ENCODE data around the gene PPP1R15A.
"Not testable (repeated sequence)": the region's sequence is repeated elsewhere in the genome, so short reads cannot be mapped to it uniquely, and the experiment has no call there.

PPP1R15A gene

DNA sequence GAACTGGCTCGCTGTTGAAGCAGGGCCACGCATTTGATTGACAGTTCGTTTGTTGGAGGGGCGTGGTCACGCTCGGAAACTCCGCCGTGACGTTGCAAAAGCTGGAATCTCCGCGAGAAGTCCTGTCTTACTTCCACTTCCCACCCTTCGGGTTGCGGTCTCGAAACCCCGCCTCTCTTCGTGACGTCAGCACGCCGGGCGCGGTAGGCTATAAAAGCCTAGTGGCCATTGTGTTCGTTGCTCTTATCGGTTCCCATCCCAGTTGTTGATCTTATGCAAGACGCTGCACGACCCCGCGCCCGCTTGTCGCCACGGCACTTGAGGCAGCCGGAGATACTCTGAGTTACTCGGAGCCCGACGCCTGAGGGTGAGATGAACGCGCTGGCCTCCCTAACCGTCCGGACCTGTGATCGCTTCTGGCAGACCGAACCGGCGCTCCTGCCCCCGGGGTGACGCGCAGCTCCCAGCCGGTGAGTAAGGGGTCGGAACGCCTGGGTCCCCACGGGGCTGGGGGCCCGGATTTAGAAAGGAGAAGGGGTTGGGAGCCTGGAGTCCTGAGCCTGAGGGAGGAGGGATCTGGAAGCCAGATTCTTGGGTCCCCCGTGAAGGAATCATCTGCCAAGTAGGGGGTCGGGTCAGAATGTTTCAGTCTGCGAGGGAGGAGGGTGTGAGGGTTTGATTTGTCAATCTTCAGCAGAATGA, at the start of gene PPP1R15A:
Gene PPP1R15A, plus strand, starts transcription at position 240 of the 702 bp plus-strand sequence. CDS start 813 bp downstream, outside the sequence.
- DNase-seq (ENCODE audit: low spot score), result peak; percentile 97

DNA sequence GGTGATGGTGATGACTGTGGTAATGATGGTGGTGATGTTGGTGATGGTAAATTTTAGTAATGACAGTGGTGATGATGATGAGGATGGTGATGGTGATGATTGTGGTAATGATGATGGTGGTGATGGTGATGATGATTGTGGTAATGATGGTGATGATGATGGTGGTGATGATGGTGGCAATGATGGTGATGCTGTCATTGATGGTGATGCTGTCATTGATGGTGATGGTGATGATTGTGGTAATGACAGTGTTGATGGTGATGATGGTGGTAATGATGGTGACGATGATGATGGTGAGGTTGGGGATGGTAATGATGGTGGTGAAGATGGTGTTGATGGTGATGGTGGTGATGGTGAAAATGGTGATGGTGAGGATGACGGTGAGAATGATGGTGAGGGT, 49.7 kb upstream of the PPP1R15A start:
- no peak for DNase-seq (ENCODE audit: low spot score)

DNA sequence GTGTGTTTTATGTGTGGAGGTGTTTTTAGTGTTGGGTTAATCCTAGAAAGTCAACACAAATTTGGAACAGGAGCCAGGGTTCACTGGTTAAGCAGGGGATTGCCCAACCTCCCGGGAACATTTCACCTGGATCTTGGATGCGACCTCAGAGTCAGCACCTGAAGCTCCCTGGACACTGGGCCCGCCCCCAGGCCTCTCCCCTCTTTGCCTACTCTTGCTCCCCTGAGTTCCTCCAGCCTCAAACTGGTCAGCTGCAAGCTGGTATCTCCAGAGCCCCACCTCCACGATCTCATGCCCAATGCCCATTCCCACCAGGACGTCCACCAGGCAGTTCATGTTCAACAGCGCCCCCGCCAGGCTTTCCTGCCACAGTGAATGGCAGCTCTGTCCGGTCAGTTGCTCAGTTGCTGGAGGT, 45.6 kb upstream of the PPP1R15A start:
- DNase-seq (ENCODE audit: low spot score), result no peak

DNA sequence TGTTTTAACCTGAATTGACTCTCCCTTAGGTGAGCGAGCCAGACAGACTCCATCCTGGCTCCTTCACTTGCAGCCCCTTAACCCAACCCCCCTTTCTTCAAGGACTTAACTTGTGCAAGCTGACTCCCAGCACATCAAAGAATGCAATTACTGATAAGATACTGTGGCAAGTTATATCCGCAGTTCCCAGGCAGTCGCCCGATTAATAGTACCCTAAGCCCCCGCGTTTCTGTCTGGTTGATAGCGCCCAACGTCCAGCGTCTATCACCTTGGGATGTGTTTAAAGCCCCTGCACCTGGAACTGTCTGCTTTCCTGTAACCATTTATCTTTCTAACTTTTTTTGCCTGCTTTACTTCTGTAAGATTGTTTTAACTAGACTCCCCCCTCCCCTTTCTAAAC, 42.1 kb upstream of the PPP1R15A start:
- no peak for DNase-seq (ENCODE audit: low spot score)

DNA sequence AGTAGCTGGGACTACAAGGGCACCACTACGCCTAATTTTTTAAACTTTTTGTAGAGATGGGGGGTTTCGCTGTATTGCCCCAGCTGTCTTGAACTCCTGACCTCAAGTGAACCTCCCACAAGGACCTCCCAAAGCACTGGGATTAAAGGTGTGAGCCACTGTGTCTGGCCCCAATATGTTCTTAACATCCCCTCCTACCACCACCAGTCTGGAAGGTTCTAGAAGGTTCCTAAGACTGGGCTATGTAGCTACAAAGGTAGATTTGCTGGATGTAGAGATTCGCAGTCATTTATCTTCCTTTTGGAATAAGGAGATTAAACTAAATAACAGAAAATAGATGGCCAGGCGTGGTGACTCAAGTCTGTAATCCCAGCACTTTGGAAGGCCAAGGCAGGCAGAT, 41.3 kb upstream of the PPP1R15A start:
- DNase-seq (ENCODE audit: low spot score), result no peak

DNA sequence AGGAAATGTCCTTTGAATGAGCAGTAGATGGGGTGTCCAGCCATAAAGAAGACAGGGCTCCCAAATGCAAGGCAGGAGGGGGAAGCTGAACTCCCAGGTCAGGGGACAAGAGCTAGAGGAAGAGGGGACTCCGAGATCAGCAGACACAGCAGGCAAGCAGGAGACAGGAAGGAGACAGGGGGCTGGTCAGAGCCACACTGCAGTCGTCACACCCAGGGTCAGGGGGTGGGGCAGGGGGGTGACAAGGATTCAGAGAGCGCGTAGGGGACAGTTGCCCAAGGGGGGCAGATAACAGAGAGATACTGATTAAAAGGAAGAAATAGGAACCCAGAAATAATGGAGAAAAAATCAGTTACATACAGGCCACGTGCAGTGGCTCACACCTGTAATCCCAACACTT, 39.2 kb upstream of the PPP1R15A start:
- DNase-seq (ENCODE audit: low spot score), result no peak

DNA sequence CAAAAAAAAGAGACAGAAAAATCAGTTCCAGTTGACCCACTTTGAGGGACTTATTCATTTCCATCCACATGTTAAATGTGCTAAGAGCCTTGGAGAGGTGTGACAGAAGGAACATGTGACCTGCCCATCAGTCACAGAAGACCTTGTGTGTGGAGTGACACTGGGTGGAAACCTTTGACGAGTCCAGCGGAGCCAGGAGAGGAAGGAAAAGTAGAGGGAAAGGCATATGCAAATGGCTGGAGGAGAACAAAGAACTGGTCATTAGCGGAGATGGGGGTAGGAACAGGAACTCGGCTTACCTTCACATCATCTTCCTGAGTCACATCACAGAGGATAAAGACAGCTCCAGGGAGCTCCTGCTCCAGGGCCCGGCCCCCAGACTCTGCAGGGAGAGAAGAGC, 38.2 kb upstream of the PPP1R15A start:
- DNase-seq (ENCODE audit: low spot score), result no peak

DNA sequence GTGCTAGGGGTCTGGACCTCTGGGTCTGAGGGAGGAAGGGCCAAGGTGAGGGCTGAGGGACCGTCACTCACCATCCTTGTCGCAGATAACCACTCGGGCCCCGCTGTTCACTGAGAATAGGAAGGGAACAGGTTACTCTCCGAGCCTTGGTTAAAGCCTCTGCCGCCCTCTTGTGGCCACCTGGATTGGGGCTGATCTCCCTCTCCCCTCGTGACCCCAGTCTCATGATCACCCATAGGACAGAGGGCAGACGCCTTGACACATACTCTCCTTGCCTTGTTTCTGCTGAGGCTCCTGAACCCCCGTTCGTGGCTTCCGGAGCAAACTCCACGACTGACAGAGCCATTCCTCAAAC, 36.5 kb upstream of the PPP1R15A start:
- DNase-seq (ENCODE audit: low spot score), result peak; percentile 87

DNA sequence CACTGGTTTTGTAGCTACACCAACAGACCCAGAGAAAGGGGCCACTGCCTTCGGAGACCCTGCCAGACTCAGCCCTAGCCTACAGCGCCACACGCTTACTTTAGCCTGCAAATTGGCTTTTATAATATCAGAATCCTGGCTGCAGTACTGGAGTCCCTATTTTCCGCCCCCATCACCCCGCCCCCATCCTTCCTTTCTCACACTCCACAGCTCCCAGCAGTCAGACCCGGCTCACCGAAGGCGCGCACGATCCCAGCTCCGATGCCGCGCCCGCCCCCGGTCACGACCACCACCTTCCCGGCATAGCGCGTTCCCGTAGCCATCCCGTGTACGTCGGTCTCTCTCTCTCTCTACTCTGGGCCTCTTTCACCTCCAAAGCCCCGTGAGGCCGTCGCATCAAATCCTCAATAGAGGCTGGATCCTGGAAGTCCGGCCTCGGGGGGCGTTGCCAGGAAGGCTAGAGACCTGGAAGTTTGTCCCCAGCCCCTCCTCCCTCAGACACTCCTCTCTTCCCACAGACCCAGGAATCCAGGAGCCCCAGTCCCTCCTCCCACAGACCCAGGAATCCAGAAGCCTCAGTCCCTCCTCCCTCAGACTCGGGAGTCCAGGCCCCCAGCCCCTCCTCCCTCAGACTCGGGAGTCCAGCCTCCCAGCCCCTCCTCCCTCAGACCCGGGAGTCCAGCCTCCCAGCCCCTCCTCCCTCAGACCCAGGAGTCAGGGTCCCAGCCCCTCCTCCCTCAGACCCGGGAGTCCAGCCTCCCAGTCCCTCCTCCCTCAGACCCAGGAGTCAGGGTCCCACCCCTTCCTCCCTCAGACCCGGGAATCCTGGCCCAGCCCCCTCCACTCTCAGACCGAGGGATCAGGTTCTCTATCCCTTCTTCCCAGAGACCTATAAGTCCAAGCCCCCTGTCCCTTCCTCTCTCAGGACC, 35.9 kb upstream of the PPP1R15A start, which contains the start of gene HSD17B14:
Gene HSD17B14, minus strand, starts transcription at position 403 of the 929 bp plus-strand sequence. Its CDS starts 80 bp downstream, at position 323.
- no peak for DNase-seq (ENCODE audit: low spot score)

DNA sequence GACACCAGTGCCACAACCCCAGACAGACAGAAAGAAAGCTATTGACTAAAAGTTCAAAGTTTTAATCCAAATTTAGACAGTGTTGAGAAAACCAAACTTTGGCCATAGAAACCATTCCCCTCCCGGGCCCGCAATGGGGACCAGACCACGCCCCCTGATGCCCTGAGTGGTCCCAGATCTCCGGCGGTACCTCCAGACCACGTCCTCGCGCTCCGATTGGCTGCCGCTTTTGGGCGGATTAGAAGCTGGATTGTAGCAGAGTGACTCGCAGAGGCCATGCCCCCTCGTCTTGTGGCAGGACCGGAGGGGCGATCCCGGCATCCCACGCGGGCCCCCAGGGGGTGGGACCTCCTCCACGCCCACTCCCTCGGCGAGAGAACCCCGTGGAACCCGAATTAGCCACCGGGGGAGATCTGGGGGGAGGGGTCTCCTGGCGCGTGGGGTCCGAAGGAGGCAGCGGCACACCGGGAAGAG, 35.1 kb upstream of the PPP1R15A start:
- DNase-seq (ENCODE audit: low spot score), result peak; percentile 83

DNA sequence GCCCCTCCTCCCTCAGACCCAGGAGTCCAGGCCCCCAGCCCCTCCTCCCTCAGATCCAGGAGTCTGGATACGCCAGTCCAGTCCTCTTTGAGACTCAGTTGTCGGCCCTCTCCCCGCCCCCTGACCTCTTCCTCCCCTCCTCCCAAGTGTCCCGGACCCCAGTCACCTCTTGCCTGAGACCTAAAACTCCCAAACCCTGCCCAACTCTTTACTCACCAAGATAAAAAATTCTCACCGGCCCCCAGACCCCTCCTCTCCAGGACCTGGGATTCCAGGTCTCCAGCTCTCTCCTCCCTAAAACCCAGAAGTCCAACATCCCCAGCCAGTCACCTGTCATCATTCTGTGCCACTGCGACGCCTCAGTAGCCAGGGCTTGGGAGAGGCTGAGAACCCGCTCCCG, 34.5 kb upstream of the PPP1R15A start:
- no peak for DNase-seq (ENCODE audit: low spot score)

DNA sequence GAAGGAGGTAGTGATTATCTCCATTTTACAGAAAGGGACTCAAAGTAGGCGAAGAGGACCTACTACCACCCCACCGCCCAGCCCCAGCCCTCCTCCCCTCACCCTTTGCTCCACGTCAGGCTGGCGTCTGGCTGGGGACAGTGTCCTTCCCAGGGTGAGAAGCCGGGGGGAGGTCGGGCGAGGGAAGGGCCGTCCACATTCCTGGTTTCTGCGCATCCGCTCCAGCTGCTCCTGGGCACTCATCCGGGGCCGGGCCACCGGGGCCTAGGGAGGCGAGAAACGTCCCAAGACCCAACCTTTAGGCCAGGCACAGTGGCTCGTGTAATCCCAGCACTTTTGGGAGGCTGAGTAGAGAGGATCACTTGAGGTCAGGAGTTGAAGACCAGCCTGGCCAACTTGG, 31.2 kb upstream of the PPP1R15A start:
- DNase-seq (ENCODE audit: low spot score), result no peak

DNA sequence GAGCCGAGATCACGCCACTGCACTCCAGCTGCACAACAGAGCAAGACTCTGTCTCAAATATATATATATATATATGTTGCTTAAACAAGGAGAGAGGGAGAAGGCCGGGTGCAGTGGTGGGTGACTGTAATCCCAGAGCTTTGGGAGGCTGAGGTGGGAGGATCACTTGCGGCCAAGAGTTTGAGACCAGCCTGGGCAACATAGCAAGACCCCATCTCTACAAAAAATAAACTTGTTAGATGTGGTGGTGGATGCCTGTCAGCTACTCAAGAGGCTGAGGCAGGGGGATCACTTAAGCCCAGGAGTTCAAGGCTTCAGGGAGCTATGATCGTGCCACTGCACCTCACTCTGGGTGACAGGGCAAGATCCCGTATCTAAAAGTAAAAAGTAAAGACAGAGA, 30.6 kb upstream of the PPP1R15A start:
- no peak for DNase-seq (ENCODE audit: low spot score)

DNA sequence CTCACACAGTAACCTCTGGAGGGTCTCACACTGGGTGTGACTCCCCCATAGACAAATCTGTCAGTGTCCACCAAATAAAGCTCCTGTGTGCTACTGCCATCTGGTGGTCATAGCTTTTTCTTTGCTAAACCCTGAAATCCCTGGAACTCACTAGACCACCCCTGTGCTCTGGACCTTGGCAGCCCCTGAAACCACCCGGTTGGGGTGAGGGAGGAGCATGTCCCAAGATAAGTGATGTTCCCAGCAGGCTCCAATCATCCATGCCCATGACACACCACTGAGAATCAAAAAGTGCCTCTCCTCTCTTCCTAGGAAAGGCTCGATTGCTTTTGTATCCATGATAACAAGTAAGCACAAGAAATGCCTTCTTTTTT, 29.4 kb upstream of the PPP1R15A start:
- DNase-seq (ENCODE audit: low spot score), result no peak

DNA sequence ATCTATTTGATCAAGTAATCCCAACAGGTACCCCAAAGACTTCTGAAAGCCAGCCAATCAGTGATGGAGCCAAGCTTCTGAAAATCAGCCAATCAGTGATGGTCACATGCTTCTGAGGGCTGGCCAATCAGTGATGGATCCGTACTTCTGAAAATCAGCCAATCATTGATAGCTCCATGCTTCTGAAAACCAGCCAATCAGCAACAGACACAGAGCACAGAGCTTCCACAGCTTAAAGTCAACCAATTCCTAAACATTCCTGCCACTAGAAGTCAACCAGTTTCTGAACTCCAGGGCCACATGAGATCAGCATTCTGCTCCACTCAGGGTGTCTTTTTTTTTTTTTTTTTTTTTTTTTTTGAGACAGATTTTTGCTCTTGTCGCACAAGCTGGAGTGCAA, 27.7 kb upstream of the PPP1R15A start:
- no peak for DNase-seq (ENCODE audit: low spot score)

DNA sequence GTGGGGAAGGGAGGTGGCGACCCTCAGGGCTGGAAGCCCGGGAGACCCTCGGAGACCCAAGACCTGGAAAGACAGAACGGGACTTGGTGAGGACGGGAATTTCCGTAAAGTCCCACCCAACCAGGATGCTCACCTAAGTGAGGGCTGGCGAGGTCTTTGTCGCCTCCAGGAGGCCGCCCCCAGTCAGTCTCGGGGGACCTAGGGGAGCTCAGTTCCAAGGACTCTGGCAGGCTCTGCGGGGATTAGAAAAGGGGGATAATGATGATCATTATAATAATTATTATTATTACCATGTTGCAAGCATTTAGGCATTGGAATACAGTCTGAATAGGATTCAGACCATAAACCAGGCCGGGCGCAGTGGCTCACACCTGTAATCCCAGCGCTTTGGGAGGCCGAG, 26.8 kb upstream of the PPP1R15A start:
- no peak for DNase-seq (ENCODE audit: low spot score)

DNA sequence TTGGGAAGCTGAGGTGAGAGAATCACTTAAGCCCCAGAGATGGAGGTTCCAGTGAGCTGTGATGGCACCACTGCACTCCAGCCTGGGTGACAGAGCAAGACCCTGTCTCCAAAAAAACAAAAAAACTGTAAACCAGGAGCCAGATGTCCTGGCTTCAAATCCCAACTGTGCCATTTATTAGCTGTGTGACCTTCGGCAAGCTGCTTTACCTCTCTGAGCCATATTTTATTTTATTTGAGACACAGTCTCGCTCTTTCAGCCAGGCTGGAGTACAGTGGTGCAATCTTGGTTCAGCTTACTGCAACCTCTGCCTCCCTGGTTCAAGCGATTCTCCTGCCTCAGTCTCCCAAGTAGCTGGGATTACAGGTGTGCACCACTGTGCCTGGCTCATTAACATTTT, 25.6 kb upstream of the PPP1R15A start:
- not testable (repeated sequence) for DNase-seq (ENCODE audit: low spot score)

DNA sequence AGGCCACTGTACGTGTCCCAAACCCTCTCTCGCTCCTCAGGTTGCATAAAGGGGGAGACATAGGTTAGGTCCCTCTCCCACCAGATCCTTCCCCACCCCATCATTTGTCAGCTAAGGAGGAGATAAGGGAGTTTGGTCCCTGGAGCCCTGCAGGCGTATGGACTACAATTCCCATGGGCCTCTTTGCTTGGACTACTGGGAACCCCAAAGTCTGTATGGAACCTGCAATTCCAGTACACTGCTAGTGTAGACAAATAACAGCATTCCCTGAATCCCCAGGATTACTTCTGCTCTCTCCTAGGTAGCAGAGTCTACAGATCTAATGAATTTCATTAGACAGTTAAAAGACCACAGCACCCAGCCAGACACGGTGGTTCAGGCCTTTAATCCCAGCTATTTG, 19.9 kb upstream of the PPP1R15A start:
- DNase-seq (ENCODE audit: low spot score), result no peak

DNA sequence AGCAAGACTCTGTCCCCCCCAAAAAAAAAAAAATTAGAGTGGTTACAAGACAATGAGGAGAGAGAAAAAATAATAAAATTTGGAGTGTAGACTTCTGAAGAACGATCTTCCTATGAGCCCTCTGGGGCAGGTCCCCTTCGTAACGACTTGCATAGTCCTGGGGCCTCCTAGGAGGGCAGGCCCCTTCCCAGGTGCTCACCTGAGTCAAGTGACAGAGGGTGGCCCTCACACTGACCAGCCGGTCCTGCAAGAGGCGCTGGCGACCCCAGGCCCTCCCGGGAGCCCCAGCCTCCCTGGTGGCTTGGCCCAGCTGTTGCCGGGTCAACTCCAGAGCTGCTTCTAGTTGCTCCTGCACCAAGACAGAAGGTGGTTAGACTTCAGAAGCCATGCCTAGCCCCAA, 18.7 kb upstream of the PPP1R15A start:
- no peak for DNase-seq (ENCODE audit: low spot score)

DNA sequence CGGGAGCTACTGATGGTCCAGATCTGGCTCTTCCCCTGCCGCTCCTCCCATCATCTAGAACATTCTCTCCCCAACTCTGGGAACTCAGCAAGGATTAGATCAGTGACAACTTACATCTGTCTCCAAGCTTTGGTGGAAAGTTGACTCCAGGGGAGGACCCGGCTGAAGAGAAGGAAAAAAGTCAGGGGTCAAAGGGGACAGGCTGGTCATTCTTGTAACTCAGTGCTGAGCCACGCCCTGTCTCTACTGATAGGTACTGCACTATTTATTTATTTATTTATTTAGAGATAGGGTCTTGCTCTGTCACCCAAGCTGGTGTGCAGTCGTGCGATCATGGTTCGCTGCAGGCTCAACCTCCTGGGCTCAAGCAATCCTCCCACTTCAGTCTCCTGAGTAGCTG, 18.1 kb upstream of the PPP1R15A start:
- no peak for DNase-seq (ENCODE audit: low spot score)

DNA sequence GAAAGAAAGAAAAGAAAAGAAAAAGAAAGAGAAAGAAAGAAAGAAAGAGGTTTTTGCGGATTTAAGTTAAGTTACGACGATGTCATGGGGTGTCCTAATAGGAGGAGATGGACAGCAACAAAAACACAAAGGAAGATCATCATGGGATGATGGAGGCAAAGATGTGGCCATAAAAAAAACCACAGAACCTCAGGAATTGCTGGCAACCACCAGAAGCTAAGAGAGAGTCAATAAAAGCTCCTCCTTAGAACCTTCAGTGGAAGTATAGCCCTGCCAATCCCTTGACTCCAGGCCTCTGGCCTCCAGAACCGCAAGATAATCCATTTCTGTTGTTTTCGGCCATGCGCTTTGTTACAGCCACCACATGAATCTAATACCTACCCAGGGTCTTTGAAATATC, 15.3 kb upstream of the PPP1R15A start:
- no peak for DNase-seq (ENCODE audit: low spot score)

DNA sequence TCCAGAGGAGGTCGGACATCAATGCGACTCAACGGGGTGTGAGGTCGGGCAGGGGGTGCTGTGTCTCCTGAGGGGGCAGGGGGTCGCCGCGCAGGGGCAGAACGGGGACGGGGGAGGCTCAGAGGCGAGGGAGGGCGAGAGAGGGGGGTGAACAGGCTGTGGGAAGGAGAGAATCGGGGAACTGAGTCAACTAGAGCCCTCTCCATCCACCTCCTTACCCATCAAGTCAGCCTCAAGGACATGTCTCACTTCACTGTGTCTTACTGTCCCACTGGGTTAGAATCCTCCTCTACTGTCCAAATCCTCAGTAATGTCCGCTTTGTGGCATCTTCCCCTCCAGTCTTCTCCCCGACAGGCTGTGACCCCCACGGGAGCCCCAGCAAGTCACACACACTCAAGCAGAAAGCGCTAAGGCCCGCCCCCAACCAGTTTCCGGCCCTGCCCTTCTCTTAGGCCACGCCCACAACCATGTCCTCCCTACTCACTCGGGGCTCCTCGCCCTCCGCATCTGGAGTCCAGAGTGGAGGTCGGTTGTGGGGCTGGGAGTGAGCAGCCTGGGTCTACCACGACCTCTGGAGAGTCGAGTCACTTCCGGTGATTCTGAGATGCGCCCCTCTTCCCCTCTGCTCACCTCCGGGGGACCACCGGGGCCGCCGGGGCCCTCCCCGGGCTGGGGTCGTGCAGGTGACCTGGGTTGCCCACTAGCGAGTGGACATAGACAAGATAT, 13.1 kb upstream of the PPP1R15A start:
- DNase-seq (ENCODE audit: low spot score), result no peak

All from putamen (tissue), 1 donor.